ENCODE results near the gene CFAP92. TPM values are rescaled to one million over a fixed set of nuclear protein-coding genes. Genes with fewer than 3 reads are reported as not detected.
A peak's percentile ranks its signal among the peaks of the same experiment; 100 is the strongest.

Gene CFAP92
- total and polyA plus RNA-seq, 4 donors = 0.05 to 0.25 (median 0.06) TPM; not detected in 1

DNA sequence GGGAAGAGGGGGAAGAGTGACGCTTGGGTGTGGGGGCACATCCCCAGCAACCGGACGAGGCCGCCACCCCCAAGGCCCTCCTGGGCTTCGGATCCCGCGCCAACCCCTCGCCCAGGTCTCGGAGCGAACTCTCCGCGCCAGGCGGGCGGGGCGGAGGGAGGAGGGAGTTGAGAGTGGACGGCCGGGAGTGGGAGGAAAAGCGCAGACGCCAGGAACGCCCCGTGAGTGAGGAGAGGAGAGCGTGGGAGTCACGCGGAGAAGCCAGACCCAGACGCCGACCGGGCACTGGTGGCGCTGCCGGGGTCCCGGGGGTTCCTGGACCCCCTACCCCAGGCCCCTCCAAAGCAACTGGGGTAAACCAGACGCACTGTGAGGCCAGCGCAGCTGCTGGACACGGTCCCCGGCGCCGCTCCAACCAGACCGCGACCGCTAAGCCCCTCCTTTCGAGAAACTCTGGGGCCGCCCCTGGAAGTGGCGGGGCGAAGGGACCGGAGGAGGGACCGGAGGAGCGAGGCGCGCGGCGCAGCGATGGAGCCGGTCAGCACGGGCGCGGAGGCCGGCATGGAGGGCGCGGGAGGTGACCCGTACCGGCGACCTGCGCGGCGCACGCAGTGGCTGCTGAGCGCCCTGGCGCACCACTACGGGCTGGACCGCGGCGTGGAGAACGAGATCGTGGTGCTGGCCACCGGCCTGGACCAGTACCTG is 7.4 kb upstream of the CFAP92 start, which contains the start of gene EFCC1:
Gene EFCC1, plus strand, starts transcription at position 204 of the 705 bp plus-strand sequence. Its CDS starts 325 bp downstream, at position 529.
- H3K9me3 ChIP-seq (ENCODE audit: control insufficient read depth in 4 of 4, low read length in 3 of 4) = no peaks in the 10 kb centered on the region
- H3K36me3 ChIP-seq (ENCODE audit: control insufficient read depth in 4 of 4, insufficient read depth in 3 of 4, low read depth in 1 of 4, low read length in 3 of 4) = no peaks in the 10 kb centered on the region
- peak within 1 kb of the TSS; percentile 49 to 59 for H3K27ac ChIP-seq (ENCODE audit: low read depth in 1 of 2, low read length in 2 of 2)
- peaks cover 2 to 15% (median 10%) of the 10 kb centered on the region in 4 donors for H3K27me3 ChIP-seq (ENCODE audit: control insufficient read depth in 4 of 4, insufficient read depth in 4 of 4, low read length in 3 of 4)
- 3% methylated on average over 74 of the region's 74 CpGs for WGBS
- peak within 1 kb of the TSS in 2 of 3 donors; percentile 40 to 43 for H3K4me3 ChIP-seq (ENCODE audit: low read depth in 1 of 3, low read length in 3 of 3)
- H3K4me1 ChIP-seq (ENCODE audit: control insufficient read depth in 4 of 4, insufficient read depth in 4 of 4, low read length in 3 of 4) = peaks cover 9 to 40% (median 13%) of the 10 kb centered on the region in 4 donors
- no peak within 1 kb of the TSS for H3K9ac ChIP-seq (ENCODE audit: low read depth in 1 of 2, low read length in 2 of 2)
- no peak for DNase-seq (ENCODE audit: low spot score)
- TF ChIP-seq EGR1 (IDR thresholded peaks at IDR 0.05; ENCODE audit: low read depth in 2 of 2) (no peak), HNF4A (conservative IDR thresholded peaks at IDR 0.05) (no peak), RAD21 (IDR thresholded peaks at IDR 0.05) (no peak), TAF1 (conservative IDR thresholded peaks at IDR 0.05) (no peak), HNF4G (IDR thresholded peaks at IDR 0.05) (no peak), FOXA1 (IDR thresholded peaks at IDR 0.05) (no peak), NR2F2 (IDR thresholded peaks at IDR 0.05) (no peak), GABPA (IDR thresholded peaks at IDR 0.05 in 1 of 2, conservative IDR thresholded peaks at IDR 0.05 in 1 of 2) (no peak), YY1 (IDR thresholded peaks at IDR 0.05) (no peak), FOXA2 (IDR thresholded peaks at IDR 0.05) (no peak), SP1 (IDR thresholded peaks at IDR 0.05) (no peak)
- TF ChIP-seq, protein P1, sequence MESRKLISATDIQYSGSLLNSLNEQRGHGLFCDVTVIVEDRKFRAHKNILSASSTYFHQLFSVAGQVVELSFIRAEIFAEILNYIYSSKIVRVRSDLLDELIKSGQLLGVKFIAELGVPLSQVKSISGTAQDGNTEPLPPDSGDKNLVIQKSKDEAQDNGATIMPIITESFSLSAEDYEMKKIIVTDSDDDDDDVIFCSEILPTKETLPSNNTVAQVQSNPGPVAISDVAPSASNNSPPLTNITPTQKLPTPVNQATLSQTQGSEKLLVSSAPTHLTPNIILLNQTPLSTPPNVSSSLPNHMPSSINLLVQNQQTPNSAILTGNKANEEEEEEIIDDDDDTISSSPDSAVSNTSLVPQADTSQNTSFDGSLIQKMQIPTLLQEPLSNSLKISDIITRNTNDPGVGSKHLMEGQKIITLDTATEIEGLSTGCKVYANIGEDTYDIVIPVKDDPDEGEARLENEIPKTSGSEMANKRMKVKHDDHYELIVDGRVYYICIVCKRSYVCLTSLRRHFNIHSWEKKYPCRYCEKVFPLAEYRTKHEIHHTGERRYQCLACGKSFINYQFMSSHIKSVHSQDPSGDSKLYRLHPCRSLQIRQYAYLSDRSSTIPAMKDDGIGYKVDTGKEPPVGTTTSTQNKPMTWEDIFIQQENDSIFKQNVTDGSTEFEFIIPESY (IDR thresholded peaks at IDR 0.05) = no peak
- TF ChIP-seq, protein P2, sequence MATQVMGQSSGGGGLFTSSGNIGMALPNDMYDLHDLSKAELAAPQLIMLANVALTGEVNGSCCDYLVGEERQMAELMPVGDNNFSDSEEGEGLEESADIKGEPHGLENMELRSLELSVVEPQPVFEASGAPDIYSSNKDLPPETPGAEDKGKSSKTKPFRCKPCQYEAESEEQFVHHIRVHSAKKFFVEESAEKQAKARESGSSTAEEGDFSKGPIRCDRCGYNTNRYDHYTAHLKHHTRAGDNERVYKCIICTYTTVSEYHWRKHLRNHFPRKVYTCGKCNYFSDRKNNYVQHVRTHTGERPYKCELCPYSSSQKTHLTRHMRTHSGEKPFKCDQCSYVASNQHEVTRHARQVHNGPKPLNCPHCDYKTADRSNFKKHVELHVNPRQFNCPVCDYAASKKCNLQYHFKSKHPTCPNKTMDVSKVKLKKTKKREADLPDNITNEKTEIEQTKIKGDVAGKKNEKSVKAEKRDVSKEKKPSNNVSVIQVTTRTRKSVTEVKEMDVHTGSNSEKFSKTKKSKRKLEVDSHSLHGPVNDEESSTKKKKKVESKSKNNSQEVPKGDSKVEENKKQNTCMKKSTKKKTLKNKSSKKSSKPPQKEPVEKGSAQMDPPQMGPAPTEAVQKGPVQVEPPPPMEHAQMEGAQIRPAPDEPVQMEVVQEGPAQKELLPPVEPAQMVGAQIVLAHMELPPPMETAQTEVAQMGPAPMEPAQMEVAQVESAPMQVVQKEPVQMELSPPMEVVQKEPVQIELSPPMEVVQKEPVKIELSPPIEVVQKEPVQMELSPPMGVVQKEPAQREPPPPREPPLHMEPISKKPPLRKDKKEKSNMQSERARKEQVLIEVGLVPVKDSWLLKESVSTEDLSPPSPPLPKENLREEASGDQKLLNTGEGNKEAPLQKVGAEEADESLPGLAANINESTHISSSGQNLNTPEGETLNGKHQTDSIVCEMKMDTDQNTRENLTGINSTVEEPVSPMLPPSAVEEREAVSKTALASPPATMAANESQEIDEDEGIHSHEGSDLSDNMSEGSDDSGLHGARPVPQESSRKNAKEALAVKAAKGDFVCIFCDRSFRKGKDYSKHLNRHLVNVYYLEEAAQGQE (IDR thresholded peaks at IDR 0.05) = no peak
- TF ChIP-seq, protein P3, sequence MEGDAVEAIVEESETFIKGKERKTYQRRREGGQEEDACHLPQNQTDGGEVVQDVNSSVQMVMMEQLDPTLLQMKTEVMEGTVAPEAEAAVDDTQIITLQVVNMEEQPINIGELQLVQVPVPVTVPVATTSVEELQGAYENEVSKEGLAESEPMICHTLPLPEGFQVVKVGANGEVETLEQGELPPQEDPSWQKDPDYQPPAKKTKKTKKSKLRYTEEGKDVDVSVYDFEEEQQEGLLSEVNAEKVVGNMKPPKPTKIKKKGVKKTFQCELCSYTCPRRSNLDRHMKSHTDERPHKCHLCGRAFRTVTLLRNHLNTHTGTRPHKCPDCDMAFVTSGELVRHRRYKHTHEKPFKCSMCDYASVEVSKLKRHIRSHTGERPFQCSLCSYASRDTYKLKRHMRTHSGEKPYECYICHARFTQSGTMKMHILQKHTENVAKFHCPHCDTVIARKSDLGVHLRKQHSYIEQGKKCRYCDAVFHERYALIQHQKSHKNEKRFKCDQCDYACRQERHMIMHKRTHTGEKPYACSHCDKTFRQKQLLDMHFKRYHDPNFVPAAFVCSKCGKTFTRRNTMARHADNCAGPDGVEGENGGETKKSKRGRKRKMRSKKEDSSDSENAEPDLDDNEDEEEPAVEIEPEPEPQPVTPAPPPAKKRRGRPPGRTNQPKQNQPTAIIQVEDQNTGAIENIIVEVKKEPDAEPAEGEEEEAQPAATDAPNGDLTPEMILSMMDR (IDR thresholded peaks at IDR 0.05; ENCODE audit: low read depth, low read length, missing input control) = no peak

DNA sequence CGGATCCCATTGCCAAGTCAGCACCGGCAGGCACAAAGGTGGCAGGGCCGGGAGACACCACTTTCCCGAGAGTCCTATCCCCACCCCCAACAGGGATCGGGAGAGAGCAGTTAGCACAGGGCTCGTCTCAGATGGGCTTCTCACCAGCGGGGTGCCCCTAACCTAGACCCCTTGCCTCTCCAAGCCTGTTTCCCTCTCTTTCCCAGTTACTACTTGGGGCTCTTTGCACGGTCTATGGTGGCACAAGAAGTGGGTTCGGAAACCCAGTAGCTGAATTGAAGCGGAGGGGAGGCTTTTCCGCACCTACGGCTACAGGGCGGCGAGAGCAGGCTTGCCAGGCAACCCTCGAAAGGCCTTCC is 6.8 kb upstream of the CFAP92 start:
- Histone ChIP-seq H3K9ac (ENCODE audit: low read depth in 1 of 2, low read length in 2 of 2) (no peak overlapping the region), H3K27ac (ENCODE audit: low read depth in 1 of 2, low read length in 2 of 2) (peak overlapping the region; percentile 49 to 59)
- TF ChIP-seq EGR1 (IDR thresholded peaks at IDR 0.05; ENCODE audit: low read depth in 2 of 2) = no peak
- no peak for TF ChIP-seq FOXA1 (IDR thresholded peaks at IDR 0.05)
- no peak for TF ChIP-seq NR2F2 (IDR thresholded peaks at IDR 0.05)
- TF ChIP-seq RXRA (IDR thresholded peaks at IDR 0.05) = no peak
- no peak for TF ChIP-seq SP1 (IDR thresholded peaks at IDR 0.05)
- no peak for TF ChIP-seq HNF4A (conservative IDR thresholded peaks at IDR 0.05)
- TF ChIP-seq, protein P3 (IDR thresholded peaks at IDR 0.05; ENCODE audit: low read depth, low read length, missing input control) = no peak
- TF ChIP-seq HNF4G (IDR thresholded peaks at IDR 0.05) = no peak
- TF ChIP-seq, protein P1 (IDR thresholded peaks at IDR 0.05) = no peak

More for the DNA sequence above, 6.8 kb upstream of the CFAP92 start:
- no peaks in the 10 kb centered on the region for H3K36me3 ChIP-seq (ENCODE audit: control insufficient read depth in 4 of 4, insufficient read depth in 3 of 4, low read depth in 1 of 4, low read length in 3 of 4)
- DNase-seq (ENCODE audit: low spot score) = no peak
- H3K4me3 ChIP-seq (ENCODE audit: low read depth in 1 of 3, low read length in 3 of 3) = peak overlapping the region in 1 of 3 donors; percentile 40
- no peaks in the 10 kb centered on the region for H3K9me3 ChIP-seq (ENCODE audit: control insufficient read depth in 4 of 4, low read length in 3 of 4)
- H3K4me1 ChIP-seq (ENCODE audit: control insufficient read depth in 4 of 4, insufficient read depth in 4 of 4, low read length in 3 of 4) = peaks cover 9 to 40% (median 13%) of the 10 kb centered on the region in 4 donors
- 19% methylated on average over 15 of the region's 15 CpGs for WGBS
- peaks cover 2 to 15% (median 10%) of the 10 kb centered on the region in 4 donors for H3K27me3 ChIP-seq (ENCODE audit: control insufficient read depth in 4 of 4, insufficient read depth in 4 of 4, low read length in 3 of 4)

Data from liver (tissue), 9 donors.